Keratinocyte (primary cell): ENCODE data around the gene SAMD4A.

Experiments
- CTCF ChIP-seq, 3 experiments: IDR thresholded peaks in 1 of 3; conservative IDR thresholded peaks in 1 of 3; optimal IDR thresholded peaks in 1 of 3; 2 replicates in 2 of 3; 3 replicates in 1 of 3; pipeline versions ENCODE3 to v1.5.1; 2011; ENCODE audit warnings: low read length in 3 of 3, mild to moderate bottlenecking in 3 of 3, moderate library complexity in 2 of 3, control low read depth in 1 of 3, inconsistent platforms in 1 of 3; ENCODE audit not compliant: insufficient read depth in 2 of 3; ENCODE audit errors: extremely low read depth in 1 of 3
- EZH2 ChIP-seq: IDR thresholded peaks from one replicate; pipeline ENCODE4 v1.6.1; 2012; ENCODE audit warnings: inconsistent platforms, mild to moderate bottlenecking, low read length, moderate library complexity

DNA sequence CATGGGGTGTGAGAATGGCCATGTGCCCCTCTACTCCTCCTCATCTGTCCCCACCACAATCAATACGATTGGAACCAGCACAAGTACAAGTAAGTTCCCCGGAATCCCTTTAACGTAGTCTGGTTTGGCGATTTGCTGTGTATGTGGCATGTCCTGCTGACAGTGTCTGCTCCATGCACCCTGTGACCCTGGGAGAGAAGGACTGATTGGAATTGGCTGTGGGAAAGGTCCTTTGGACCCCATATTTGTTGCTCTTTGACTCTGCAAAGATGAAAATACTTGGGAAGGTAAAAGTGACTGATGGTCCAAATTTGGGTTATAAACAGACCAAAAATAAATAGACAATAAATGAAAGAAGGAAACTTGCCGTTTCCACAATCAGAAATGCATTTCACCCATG lies 135.6 kb downstream of the SAMD4A start:
- TF ChIP-seq CTCF (optimal IDR thresholded peaks at IDR 0.05 in 1 of 3, IDR thresholded peaks at IDR 0.05 in 1 of 3, conservative IDR thresholded peaks at IDR 0.05 in 1 of 3; ENCODE audit: extremely low read depth in 1 of 3, insufficient read depth in 2 of 3, low read length in 3 of 3) (no peak), EZH2 (no peak)
